ENCODE data around the gene NINL.
A peak's percentile ranks its signal among the peaks of the same experiment; 100 is the strongest.
"Not testable (repeated sequence)": the region's sequence is repeated elsewhere in the genome, so short reads cannot be mapped to it uniquely, and the experiment has no call there.

The NINL gene
- 1.9 reads per million, percentile 2 among the genes with 10 or more reads in this experiment for total RNA-seq

GRCh38 chr20:25584905-25585704 is at the start of gene NINL:
Gene NINL (minus strand): TSS chr20:25585531. CDS start chr20:25526587, 58,944 bp downstream.
- no peak for DNase-seq

- DNase-seq = no peak
Observed at GRCh38 chr20:25632940-25633790, 47.8 kb upstream of the NINL start.

GRCh38 chr20:25630615-25631014 is 45.3 kb upstream of the NINL start:
- DNase-seq = not testable (repeated sequence)

- DNase-seq = no peak
Observed at GRCh38 chr20:25629816-25630499, 44.6 kb upstream of the NINL start.

DNA sequence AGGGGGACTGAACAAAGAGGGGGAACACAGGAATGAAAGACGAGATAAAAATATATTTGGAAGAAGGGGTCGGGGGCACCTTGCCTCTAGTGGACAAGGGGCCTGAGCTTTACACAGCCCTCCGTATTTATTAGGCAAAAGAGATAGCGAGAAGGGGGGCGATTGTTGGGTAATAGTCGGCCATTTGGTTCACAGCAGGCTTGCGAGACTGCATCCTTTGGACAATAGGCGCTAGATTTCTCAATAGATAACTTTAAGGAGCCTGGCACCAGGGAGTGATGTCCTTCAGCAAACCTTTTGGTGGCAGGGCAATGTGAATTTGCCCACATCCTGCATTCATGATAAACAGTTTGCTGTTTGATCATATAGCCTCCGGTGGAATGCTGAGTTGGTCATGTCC is 41.4 kb upstream of the NINL start:
- DNase-seq = no peak

GRCh38 chr20:25624500-25624939 is 39.2 kb upstream of the NINL start:
- peak; percentile 6 for DNase-seq

DNA sequence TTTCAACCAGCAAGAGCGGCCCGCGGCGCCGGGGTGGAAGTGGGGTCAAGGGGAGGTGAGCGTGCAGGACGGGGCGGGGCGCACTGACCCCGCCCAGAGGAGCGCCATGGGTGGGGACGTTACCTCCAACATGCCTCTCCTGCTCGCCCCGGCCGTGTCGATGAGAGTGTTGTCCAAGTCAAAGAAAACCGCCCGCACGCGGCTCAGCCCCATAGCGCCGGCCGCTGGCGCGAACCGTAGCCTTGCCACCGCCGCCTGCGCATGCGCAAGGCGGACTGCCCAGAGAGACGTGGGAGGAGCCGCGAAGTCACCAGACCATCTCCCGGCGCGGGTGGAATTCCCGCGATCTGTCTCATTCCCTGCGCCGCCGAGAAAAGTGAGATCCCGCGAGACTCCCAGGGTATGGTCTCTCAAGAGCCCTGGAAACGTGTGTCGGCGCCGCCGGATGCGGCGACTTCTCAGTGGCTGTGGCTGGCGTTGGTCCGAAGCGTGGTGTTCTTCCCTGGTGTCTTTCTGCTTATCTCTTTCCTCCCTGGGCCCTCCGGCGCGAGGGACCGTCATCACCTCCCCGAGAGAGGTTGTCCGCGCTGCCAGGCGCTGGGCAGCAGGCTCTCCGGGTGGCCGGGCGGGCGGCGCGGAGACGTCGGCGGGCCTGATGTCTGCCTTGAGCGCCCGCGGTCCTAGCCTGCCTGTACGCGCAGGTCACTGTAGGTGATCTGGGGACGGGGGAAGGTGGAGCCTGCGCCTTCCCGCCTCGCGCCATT is 38.6 kb upstream of the NINL start, which contains the start of gene NANP:
TSS of gene NANP (minus strand) at position 279 of the 764 bp plus-strand sequence. CDS start at position 213, 66 bp downstream.
- DNase-seq = peak; percentile 68

GRCh38 chr20:25623225-25623735 is 37.9 kb upstream of the NINL start:
- DNase-seq = peak; percentile 2

DNA sequence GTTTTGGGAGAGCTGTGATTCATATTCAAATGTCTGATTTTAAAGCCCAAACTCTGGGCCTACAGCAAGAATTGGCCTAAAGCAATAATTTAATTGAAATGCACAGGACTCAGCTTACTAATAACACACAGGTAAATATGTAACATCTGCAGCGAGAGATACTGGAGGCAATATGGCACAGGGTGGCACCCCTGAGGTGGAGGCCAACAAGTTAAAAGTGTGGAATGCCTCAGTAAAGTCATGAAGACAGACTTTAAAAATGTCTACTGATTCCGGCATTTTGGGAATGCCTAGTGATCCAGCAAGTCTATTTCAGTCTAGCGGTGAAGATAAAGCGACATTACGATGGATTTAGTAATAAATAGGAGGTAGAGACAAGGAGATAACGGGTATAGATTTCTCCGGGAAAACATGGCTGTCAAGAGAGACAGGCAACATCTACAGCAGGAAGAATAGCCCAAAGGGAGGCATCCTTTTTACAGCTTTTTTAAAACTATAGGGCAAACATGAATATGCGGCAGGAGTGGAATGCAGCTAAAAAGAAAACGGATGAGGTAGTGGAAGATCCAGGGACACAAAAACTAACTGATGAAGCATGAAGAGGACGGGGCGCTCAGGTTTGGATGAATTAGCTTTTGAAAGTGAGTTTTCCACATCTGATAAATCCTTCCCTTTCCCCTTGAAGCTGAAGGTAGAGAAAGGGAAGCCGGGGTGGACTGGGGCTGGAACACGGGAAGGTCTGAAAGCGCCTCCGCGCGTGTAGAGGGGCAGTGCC is 37.3 kb upstream of the NINL start:
- no peak for DNase-seq

DNA sequence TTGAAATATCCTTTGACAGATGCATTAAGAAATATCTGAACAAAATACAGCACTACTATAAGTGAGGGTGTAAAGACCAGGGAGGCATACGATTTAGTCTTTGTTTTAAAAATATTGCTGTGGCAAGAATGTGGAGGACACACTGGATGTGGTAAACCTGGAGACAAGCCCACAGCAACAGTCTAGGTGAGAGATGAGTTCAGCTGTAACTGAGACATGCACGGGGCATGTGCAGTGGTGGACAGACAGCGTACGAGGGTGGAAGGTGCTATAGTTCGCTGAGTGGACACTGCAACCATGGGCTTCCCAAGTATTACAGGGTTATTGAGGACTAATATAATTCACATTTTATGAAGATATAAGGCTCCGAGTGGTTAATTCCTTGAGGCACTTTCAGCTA is 36.7 kb upstream of the NINL start:
- no peak for DNase-seq

DNA sequence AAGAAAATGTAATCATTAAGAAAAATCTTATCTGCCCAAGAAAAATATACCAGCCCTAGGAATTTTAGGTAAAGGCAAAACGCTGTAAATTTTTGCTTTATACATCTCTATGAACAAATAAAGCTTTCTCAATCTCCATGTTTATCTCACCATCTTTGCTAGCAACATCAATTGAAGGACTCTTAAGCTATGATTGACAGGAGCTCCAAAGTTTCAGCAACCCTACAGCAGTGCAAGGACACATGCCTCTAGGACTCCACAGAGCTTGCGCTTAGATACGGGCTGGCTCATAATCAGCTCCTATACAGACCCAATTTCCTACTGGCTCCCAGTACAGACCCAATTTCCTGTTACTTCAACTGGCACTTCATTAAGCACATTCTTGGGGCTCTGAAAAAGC is 34.2 kb upstream of the NINL start:
- DNase-seq = no peak

DNA sequence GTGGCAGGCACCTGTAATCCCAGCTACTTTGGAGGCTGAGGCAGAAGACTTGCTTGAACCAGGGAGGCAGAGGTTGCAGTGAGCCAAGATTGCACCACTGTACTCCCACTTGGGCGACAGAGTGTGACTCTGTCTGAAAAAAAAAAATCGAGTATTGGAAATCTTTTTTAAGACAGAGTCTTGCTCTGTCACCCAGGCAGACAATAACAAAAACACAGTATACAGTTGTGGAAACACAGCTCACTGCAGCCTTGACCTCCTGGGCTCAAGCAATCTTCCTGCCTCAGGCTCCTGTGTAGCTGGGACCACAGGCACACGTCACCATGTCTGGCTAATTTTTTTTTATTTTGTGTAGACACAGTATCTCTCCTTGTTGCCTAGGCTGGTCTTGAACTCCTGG is 23.4 kb upstream of the NINL start:
- DNase-seq = no peak

DNA sequence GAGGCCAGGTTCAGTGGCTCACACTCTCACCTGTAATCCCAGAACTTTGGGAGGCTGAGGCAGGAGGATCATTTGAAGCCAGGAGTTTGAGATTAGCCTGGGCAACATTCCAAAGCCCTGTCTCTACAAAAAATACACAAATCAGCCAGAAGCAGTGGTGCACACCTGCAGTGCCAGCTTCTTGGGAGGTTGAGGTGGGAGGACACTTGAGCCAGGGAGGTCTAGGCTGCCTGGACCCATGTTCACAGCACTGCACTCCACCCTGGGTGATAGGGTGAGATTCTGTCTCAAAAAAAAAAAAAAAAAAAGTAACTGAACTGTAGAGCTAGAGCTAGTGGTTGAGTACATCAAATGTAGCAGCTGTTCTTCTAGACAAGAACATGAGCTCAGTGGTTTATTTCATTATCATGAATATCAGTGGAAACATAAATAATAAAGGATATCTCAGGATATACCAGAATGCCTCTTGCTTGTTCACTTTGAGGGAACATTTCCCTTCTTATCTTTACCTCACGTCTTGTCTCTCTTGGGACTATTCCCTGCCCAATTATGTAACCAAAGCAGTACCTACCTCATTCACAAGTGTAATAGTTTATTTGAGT is 20.9 kb upstream of the NINL start:
- no peak for DNase-seq

GRCh38 chr20:25605148-25605547 is 19.8 kb upstream of the NINL start:
- no peak for DNase-seq

DNA sequence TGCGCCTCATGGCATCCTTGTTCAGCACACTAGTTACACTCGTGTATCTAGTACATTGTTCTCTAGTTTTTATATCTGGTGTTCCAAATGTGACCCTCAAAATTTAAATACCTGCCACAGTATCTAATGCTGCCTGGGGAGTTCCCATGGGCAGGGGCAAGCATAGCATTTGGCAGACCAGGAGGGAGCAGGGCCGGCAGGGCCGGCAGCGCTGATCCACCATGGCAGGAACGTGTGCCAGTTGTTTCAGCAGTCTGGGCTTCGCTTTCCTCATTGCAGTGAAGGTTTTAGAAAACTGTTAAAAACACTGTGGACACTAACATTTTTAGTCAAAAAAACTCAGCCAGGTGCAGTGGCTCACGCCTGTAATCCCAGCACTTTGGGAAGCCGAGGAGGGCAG is 19.3 kb upstream of the NINL start:
- DNase-seq = no peak

DNA sequence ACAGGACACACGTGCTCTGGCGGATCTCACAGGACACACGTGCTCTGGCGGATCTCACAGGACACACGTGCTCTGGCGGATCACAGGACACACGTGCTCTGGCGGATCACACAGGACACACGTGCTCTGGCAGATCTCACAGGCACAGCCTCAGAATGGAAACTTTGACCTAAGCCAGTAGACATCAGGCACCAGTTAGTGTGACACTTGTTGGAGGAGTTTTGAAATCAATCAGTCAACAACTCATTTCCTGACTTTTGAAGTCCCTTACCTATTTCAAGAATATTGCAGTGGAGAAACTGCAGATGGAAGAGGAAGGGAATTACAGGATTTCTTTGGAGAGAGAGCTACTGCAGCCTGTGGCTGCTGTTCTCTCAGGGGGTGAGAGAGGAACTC is 17.6 kb upstream of the NINL start:
- DNase-seq = not testable (repeated sequence)

DNA sequence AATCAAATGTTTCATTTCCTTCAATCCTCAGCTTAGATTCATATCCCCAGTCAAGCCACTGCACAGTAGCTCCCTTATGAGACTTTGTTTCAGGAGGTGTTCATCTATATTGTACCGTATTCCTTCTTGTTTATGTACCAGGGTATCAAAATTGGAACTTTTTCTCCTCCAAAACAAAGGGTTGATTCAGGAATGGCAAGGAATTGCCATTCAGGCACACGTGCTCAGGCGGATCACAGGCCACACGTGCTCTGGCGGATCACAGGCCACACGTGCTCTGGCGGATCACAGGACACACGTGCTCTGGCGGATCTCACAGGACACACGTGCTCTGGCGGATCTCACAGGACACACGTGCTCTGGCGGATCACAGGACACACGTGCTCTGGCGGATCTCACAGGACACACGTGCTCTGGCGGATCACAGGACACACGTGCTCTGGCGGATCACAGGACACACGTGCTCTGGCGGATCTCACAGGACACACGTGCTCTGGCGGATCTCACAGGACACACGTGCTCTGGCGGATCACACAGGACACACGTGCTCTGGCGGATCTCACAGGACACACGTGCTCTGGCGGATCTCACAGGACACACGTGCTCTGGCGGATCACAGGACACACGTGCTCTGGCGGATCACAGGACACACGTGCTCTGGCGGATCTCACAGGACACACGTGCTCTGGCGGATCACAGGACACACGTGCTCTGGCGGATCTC is 17.0 kb upstream of the NINL start:
- not testable (repeated sequence) for DNase-seq

- no peak for DNase-seq
Observed at GRCh38 chr20:25601659-25602058, 16.3 kb upstream of the NINL start.

GRCh38 chr20:25600632-25601031 is 15.3 kb upstream of the NINL start:
- no peak for DNase-seq

Data from effector CD4-positive, alpha-beta T cell (primary cell).